Right lobe of liver (tissue), 6 donors: ENCODE data around the gene FAM13A. TPM values are rescaled to one million over a fixed set of nuclear protein-coding genes. Genes with fewer than 3 reads are reported as not detected.

Experiments used
- ATAC-seq, 4 donors: fragments of 200-7000 bp; cut with Tn5 transposase; one replicate each; pipeline ENCODE4 v1.9.1; 2020; ENCODE audit warnings: mild to moderate bottlenecking in 4 of 4, moderate library complexity in 4 of 4
- DNase-seq, 3 donors: peaks; one replicate each; pipeline ENCODE4 v3.0.0-alpha.2; 2020
- H3K27ac ChIP-seq, 3 donors: fragments of 200-600 bp; one replicate each; pipeline ENCODE4 v1.8.0; 2022
- H3K27me3 ChIP-seq, 2 donors: fragments of 200-600 bp; one replicate each; pipeline ENCODE4 v1.8.0; 2022
- H3K36me3 ChIP-seq, 4 donors: fragments of 200-600 bp; sonication (generic) in 1 of 4; one replicate each; pipeline versions ENCODE4 v1.5.1 to v1.8.0; 2017 to 2022; ENCODE audit warnings: control low read depth in 1 of 4
- H3K4me1 ChIP-seq, 4 donors: fragments of 200-600 bp; sonication (generic) in 1 of 4; one replicate each; pipeline versions ENCODE4 v1.5.1 to v1.8.0; 2017 to 2022; ENCODE audit warnings: control low read depth in 1 of 4
- H3K4me3 ChIP-seq, 3 donors: fragments of 200-600 bp; one replicate each; pipeline ENCODE4 v1.8.0; 2022
- H3K9me3 ChIP-seq, 4 donors: fragments of 200-600 bp; sonication (generic) in 1 of 4; one replicate each; pipeline versions ENCODE4 v1.5.1 to v1.8.0; 2017 to 2022; ENCODE audit warnings: control low read depth in 1 of 4
- POLR2A ChIP-seq: fragments of 450-650 bp; IDR thresholded peaks from one replicate; pipeline ENCODE4 v1.6.1; 2017; ENCODE audit warnings: antibody characterized with exemption, mild to moderate bottlenecking
- WGBS: methylation state at CpG from one replicate; pipeline ENCODE4 v1.1.6; 2018; ENCODE audit warnings: low coverage, low lambda C conversion rate; ENCODE audit not compliant: insufficient coverage; ENCODE audit errors: missing lambda C conversion rate; 5-methylcytosine and 5-hydroxymethylcytosine counted together
- intact Hi-C, 2 donors: fragments of 100-400 bp; cut with DNase I; formaldehyde crosslinking; loops; one replicate each; pipeline versions ENCODE4 v1.11.2 to v1.14.1; 2022
- total RNA-seq, 6 experiments: library from RNA; depleted of rRNA in 2 of 6; stranded (reverse); fragments of >200 nt in 2 of 6; fragmentation: NEBNext Ultra II Directional in 3 of 6; extraction: Animal tissue kit (Norgen Biotek cat#: 25700) in 3 of 6; gene quantifications; one replicate each; pipeline versions ENCODE4 v1.1.0 to v1.2.4, GENCODE V29; 2016 to 2023
- TF ChIP-seq, protein P1 (sequence below), 4 donors: fragments of 200-600 bp in 3 of 4; fragments of 450-650 bp in 1 of 4; IDR thresholded peaks; one replicate each; pipeline versions ENCODE4 v1.5.1 to v1.8.0; 2016 to 2022; ENCODE audit warnings: antibody characterized with exemption in 4 of 4, mild to moderate bottlenecking in 2 of 4
- donor health status: DM: no; HTN: yes; CAD: no.
- donor health status: DM: no; HTN: no; CAD: no.
- donor health status: DM: no; HTN: no; CAD: no.
- donor health status: DM: no; HTN: yes; CAD: no.
- donor health status: DM: no; HTN: yes; CAD: no.

The FAM13A gene
- total RNA-seq, 6 experiments from 2014 or later: 28.3 to 82.5 (median 51.7) TPM

DNA sequence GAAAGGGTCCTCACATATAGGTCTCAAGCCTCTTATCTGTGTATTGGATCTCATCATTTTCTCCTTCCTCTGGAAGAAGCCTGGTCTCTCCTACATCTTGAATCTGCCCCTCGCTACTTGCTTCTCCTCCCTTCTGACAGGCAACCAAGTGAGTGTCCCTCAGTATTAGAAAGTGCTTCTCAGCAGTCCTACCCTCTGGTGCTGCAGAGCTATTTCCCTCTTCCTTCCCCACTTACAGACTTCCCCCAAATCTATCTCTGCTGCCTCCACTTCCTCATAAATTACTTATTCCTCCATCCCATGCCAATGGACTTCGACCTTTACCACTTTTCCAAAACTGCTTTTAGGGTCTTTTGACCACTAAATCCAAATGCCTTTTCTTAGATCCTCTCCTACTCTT lies 230.2 kb downstream of the FAM13A start:
- WGBS: 93% methylated on average over 2 of the region's 2 CpGs
- TF ChIP-seq POLR2A: no peak
- TF ChIP-seq, protein P1, sequence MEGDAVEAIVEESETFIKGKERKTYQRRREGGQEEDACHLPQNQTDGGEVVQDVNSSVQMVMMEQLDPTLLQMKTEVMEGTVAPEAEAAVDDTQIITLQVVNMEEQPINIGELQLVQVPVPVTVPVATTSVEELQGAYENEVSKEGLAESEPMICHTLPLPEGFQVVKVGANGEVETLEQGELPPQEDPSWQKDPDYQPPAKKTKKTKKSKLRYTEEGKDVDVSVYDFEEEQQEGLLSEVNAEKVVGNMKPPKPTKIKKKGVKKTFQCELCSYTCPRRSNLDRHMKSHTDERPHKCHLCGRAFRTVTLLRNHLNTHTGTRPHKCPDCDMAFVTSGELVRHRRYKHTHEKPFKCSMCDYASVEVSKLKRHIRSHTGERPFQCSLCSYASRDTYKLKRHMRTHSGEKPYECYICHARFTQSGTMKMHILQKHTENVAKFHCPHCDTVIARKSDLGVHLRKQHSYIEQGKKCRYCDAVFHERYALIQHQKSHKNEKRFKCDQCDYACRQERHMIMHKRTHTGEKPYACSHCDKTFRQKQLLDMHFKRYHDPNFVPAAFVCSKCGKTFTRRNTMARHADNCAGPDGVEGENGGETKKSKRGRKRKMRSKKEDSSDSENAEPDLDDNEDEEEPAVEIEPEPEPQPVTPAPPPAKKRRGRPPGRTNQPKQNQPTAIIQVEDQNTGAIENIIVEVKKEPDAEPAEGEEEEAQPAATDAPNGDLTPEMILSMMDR (IDR thresholded peaks at IDR 0.05): no peak
- Histone ChIP-seq H3K9me3 (no peaks in the 10 kb centered on the region), H3K4me1 (peaks cover 0 to 7% (median 0%) of the 10 kb centered on the region in 4 donors), H3K27ac (no peak overlapping the region), H3K27me3 (no peaks in the 10 kb centered on the region), H3K4me3 (no peak overlapping the region), H3K36me3 (no peaks in the 10 kb centered on the region)
- DNase-seq (no peak), ATAC-seq (no peak)
- intact Hi-C loops: no loop called here

DNA sequence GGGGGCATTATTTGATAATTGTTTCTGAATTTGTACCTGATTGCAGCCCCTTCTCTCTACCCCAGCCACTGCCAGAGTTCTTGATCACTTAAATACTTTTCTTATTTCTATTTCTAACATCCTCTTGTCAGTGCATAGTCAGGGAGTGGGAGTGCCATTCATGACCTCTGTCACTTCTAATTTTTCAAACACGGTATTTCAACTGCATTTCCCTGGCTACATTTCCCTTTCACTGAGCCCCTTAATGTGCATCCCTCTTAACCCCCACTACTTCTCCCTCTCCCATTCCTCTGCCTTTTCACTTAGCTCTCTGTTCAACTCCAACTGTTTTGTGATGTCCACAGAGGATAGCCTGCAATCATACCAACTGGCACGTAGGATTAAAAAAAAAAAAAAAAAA lies 231.1 kb downstream of the FAM13A start:
- no peak for ATAC-seq
- intact Hi-C loops: no loop called here
- no peak for DNase-seq
- WGBS: 59% methylated on average over 2 of the region's 2 CpGs
- Histone ChIP-seq H3K4me1 (peaks cover 0 to 15% (median 0%) of the 10 kb centered on the region in 4 donors), H3K9me3 (no peaks in the 10 kb centered on the region), H3K36me3 (no peaks in the 10 kb centered on the region), H3K27ac (no peak overlapping the region), H3K27me3 (no peaks in the 10 kb centered on the region), H3K4me3 (no peak overlapping the region)
- TF ChIP-seq, protein P1 (IDR thresholded peaks at IDR 0.05): no peak
- no peak for TF ChIP-seq POLR2A

DNA sequence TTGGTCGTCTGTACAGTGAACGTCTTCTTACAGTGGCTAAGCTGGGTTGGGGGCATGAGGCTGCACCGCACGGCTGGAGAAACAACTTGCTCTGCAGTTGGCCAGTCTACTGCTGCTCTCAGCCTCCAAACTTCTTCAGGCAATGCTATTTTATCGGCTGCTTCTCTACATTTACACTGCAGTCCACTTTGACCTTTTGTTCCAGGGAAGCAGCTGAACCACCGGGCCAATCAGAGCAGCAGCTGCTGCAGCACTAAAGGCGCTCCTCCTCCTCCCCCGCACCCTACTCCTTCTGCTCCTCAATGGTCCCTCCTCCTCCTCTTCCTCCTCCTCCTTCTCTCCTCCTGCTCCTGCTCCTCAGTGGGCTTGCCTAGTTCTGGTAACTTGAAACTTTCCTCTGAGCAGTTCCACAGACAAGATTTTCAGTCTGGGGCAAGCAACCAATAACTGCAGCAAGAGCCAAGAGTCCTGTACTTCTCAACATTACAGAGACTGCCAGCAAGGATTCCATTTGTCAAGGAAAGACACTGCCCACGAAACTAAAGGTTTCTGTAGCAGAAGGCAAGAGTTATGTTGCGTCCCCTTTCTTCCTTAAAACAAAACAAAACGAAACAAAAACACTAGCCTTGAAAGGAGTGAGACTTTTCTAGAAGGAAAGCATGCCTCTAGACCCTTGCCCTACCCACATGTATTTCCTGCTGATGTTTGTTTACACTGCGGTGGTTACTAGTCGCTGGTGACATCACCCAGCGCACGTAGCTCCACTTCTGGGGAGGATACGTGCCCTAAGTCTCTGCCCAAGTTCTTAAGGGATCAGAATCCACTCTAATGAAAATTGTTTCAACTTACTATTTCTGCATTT lies 233.7 kb downstream of the FAM13A start:
- no peaks in the 10 kb centered on the region for H3K36me3 ChIP-seq
- peak overlapping the region; percentile 79 to 91 (median 82) for H3K27ac ChIP-seq
- intact Hi-C loops: no loop called here
- peak; percentile 89 to 97 (median 95) for ATAC-seq
- peak overlapping the region; percentile 45 to 61 (median 46) for H3K4me3 ChIP-seq
- H3K27me3 ChIP-seq: no peaks in the 10 kb centered on the region
- peak; percentile 88 to 92 (median 91) for DNase-seq
- H3K4me1 ChIP-seq: peaks cover 0 to 40% (median 0%) of the 10 kb centered on the region in 4 donors
- no peaks in the 10 kb centered on the region for H3K9me3 ChIP-seq
- TF ChIP-seq POLR2A: peak; percentile 69
- TF ChIP-seq, protein P1 (IDR thresholded peaks at IDR 0.05): no peak
- WGBS: under 1% methylated on average over 15 of the region's 16 CpGs

DNA sequence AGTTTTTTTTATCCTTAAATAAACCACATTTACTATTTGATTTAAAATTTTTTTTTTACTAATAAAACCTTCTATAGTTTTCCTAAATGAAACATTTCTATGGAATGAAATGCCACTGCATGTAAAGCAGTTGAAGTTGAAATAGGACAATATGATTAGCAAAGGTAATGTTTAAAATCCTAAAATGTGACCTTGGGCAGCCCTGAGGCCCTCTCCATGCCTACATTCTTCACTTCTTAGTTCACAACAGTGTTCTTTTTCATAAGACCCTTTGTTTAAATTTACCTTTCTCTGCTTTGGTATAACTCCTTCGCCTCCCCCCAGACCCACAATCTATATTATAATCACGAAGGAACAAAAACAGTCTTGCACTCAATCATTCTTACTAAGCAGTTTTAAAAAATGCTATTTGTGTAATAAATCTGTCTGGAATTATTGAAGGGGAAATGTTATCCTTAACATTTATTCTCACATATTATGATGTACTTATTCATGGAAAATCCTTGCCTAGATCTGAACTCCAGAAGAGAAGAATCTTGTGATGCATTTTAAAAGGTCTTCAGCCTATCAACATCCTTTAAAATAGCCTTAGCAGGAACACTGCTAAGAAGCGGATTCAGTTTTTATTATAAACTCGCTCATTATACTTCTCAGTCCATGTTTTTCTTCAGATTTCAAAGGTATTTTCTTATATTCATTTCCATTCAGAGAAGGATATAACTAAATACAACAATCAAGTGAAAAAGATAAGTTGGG lies 234.8 kb downstream of the FAM13A start:
- TF ChIP-seq, protein P1 (IDR thresholded peaks at IDR 0.05): no peak
- TF ChIP-seq POLR2A: no peak
- no peaks in the 10 kb centered on the region for H3K27me3 ChIP-seq
- 27% methylated on average over 4 of the region's 4 CpGs for WGBS
- intact Hi-C loops: no loop called here
- ATAC-seq (no peak), DNase-seq (no peak)
- peaks cover 0 to 41% (median 0%) of the 10 kb centered on the region in 4 donors for H3K4me1 ChIP-seq
- H3K27ac ChIP-seq: peak overlapping the region; percentile 79 to 91 (median 82)
- peak overlapping the region; percentile 45 to 61 (median 46) for H3K4me3 ChIP-seq
- H3K36me3 ChIP-seq: no peaks in the 10 kb centered on the region
- no peaks in the 10 kb centered on the region for H3K9me3 ChIP-seq
